ENCODE measurements around the gene CHD2. TPM values are rescaled to one million over a fixed set of nuclear protein-coding genes. Genes with fewer than 3 reads are reported as not detected.
A peak's percentile ranks its signal among the peaks of the same experiment; 100 is the strongest.
"Not testable (repeated sequence)": the region's sequence is repeated elsewhere in the genome, so short reads cannot be mapped to it uniquely, and the experiment has no call there.

CHD2 gene
- total RNA-seq, 1 experiment from 2014 or later, result 85.0 TPM

DNA sequence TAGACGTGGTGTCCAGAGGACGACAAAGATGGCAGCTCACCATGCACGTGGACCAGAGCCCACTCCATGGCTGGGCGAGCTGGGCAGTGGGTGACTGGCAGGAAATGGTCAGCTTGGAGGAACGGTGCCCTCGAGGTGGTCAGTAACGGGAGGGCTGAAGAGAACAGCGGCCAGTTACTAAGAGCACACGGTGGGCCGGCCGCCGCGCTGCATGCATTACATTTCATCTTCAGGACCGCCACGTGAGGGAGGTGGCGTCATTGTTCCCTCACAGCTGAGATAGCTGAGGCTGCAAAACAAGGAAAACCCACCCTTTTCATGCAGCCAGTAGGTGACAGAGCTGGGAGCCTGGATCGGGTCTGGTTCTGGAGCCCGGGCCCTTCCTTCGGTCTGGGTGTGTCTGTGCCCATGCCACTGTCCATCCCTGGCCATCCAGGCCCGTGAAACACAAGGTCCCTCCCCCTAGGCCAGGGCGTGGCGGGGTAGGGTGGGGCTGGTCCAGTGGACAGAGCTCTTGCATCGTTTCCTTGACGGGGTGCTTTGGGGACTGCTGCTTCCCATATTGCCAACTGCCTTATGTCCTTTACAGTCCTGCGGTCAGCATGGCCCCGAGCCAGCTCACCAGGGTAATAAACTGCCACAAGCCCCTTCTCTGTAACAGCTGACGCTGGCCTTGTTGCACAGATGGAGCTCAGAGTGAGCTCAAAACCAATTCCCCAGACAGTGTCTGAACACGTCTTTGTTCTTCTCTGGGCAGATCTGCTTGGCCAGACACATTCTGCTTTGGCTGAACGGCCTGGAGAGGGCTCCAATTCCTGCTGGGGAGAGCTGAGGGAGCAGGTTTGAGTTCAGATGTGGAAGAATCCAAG, 137.1 kb downstream of the CHD2 start:
- Mint-ChIP-seq H3K4me1 (ENCODE audit: low read depth, unreplicated experiment) (no peaks in the 10 kb centered on the region), H3K27me3 (ENCODE audit: insufficient read depth, unreplicated experiment) (no peaks in the 10 kb centered on the region), H3K9me3 (ENCODE audit: unreplicated experiment) (no peaks in the 10 kb centered on the region), H3K27ac (ENCODE audit: unreplicated experiment) (no peak overlapping the region), H3K4me3 (ENCODE audit: unreplicated experiment) (no peak overlapping the region), H3K36me3 (ENCODE audit: insufficient read depth, unreplicated experiment) (peaks cover 13% of the 10 kb centered on the region)
- Histone ChIP-seq H3K36me3 (ENCODE audit: control insufficient read depth, insufficient read depth, low read length) (no peaks in the 10 kb centered on the region), H3K4me3 (ENCODE audit: low read depth, low read length) (no peak overlapping the region), H3K27me3 (replicated peaks; ENCODE audit: control insufficient read depth, insufficient read depth, low read length) (no peaks in the 10 kb centered on the region), H3K9me3 (no peaks in the 10 kb centered on the region), H3K4me1 (no peaks in the 10 kb centered on the region)
- intact Hi-C loops (cut with micrococcal nuclease; ENCODE audit: unreplicated experiment), result loop anchor here (1.0 to 10.0 kb wide), 2 partner anchors 578 to 1083 kb away; no protein-coding TSS in a partner anchor
- DNase-seq, result peak; percentile 29 to 37
- BruUV-seq (replicated peaks), result no TSS peak
- POLR2A ChIA-PET, result no interaction called here
- CTCF ChIA-PET, result interaction anchor here (0.5 to 1.5 kb wide), 6 partner anchors 32 to 1083 kb away, joined by 3 to 8 read pairs (median 3); no protein-coding TSS in a partner anchor
- TF ChIP-seq, protein P1, sequence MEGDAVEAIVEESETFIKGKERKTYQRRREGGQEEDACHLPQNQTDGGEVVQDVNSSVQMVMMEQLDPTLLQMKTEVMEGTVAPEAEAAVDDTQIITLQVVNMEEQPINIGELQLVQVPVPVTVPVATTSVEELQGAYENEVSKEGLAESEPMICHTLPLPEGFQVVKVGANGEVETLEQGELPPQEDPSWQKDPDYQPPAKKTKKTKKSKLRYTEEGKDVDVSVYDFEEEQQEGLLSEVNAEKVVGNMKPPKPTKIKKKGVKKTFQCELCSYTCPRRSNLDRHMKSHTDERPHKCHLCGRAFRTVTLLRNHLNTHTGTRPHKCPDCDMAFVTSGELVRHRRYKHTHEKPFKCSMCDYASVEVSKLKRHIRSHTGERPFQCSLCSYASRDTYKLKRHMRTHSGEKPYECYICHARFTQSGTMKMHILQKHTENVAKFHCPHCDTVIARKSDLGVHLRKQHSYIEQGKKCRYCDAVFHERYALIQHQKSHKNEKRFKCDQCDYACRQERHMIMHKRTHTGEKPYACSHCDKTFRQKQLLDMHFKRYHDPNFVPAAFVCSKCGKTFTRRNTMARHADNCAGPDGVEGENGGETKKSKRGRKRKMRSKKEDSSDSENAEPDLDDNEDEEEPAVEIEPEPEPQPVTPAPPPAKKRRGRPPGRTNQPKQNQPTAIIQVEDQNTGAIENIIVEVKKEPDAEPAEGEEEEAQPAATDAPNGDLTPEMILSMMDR (IDR thresholded peaks at IDR 0.05; ENCODE audit: insufficient read depth in 1 of 2, low read depth in 1 of 2, low read length in 1 of 2, severe bottlenecking in 1 of 2, unreplicated experiment in 1 of 2), result no peak

DNA sequence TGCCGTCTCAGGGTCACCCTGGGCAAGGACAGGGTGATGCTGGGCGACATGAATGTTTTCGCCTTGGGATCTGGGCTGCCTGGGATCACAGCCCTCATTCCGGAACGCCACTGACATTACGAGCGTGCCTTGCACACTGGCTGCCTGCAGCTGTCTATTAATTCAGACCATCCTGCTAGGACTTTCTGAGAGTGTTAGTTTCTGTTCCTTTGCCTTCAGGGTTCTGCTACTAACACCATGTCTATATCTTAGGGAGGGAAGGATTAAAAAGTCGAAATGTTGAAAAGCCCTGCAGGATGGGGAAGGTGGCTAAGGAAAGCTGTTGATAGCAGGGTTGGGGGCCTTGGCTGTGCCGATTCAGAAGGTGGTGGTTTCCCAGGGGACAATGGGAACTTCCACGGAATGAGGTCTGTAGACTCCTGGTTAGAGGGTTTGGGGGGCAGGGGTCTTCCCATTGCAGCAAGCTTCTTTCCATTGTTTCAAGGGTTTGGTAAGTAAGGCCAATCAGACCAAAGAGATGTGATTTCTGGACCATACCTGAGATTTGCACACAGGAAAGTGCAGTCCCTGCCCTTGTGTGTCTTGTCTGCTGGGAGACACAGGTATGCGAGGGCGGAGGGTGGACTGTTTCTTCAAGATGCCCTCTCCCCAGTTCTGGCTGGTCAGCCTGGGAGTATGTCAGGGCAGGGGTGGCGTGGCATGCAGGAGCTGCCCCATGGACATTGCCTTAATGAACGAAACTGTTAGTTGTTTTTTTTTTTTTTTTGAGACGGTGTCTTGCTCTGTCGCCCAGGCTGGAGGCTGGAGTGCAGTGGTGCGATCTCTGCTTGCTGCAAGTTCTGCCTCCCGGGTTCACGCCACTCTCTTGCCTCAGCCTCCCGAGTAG, 137.9 kb downstream of the CHD2 start:
- H3K27ac Mint-ChIP-seq (ENCODE audit: unreplicated experiment), result no peak overlapping the region
- intact Hi-C loops (cut with micrococcal nuclease; ENCODE audit: unreplicated experiment), result loop anchor here (1.0 to 10.0 kb wide), 2 partner anchors 577 to 1082 kb away; no protein-coding TSS in a partner anchor
- no peaks in the 10 kb centered on the region for H3K4me1 ChIP-seq

DNA sequence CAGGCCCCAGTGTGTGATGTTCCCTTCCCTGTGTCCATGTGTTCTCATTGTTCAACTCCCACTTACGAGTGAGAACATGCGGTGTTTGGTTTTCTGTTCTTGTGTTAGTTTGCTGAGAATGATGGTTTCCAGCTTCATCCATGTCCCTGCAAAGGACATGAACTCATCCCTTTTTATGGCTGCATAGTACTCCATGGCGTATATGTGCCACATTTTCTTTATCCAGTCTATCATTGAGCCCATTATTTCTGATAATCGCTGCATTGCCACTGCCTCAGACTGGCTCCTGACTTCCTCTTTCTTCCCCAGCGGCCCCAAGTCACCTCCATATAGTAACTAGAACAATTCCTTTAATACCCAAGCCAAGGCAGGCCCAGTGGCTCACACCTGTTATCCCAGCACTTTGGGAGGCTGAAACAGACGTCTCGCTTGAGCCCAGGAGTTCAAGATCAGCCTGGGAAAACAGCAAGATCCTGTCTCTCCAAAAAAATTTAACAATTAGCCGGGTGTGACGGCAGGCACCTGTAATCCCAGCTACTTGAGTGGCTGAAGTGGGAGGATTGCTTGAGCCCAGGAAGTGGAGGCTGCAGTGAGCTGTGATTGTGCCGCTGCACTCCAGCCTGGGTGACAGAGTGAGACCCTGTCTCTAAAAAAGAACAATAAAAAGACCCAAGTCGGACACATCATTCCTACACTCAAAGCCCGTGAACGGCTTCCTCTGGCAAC, 139.6 kb downstream of the CHD2 start:
- H3K9me3 ChIP-seq; H3K4me3 ChIP-seq (ENCODE audit: low read depth, low read length); DNase-seq; H3K27me3 ChIP-seq (replicated peaks; ENCODE audit: control insufficient read depth, insufficient read depth, low read length); H3K4me3 Mint-ChIP-seq (ENCODE audit: unreplicated experiment); H3K27me3 Mint-ChIP-seq (ENCODE audit: insufficient read depth, unreplicated experiment); H3K4me1 Mint-ChIP-seq (ENCODE audit: low read depth, unreplicated experiment); H3K4me1 ChIP-seq; POLR2A ChIA-PET; H3K9me3 Mint-ChIP-seq (ENCODE audit: unreplicated experiment); H3K27ac Mint-ChIP-seq (ENCODE audit: unreplicated experiment); H3K36me3 ChIP-seq (ENCODE audit: control insufficient read depth, insufficient read depth, low read length); BruUV-seq (replicated peaks): not testable (repeated sequence)
- CTCF ChIA-PET, result interaction anchor here (0.6 kb wide), 1 partner anchor 285 kb away, joined by 4 read pairs; no protein-coding TSS in a partner anchor
- intact Hi-C loops (cut with micrococcal nuclease; ENCODE audit: unreplicated experiment), result loop anchor here (10.0 kb wide), 1 partner anchor 575 kb away; no protein-coding TSS in a partner anchor
- H3K36me3 Mint-ChIP-seq (ENCODE audit: insufficient read depth, unreplicated experiment), result peaks cover 16% of the 10 kb centered on the region

More for the DNA sequence above, 137.9 kb downstream of the CHD2 start:
- Mint-ChIP-seq H3K9me3 (ENCODE audit: unreplicated experiment) (no peaks in the 10 kb centered on the region), H3K36me3 (ENCODE audit: insufficient read depth, unreplicated experiment) (peaks cover 8% of the 10 kb centered on the region), H3K27me3 (ENCODE audit: insufficient read depth, unreplicated experiment) (no peaks in the 10 kb centered on the region), H3K4me1 (ENCODE audit: low read depth, unreplicated experiment) (no peaks in the 10 kb centered on the region), H3K4me3 (ENCODE audit: unreplicated experiment) (no peak overlapping the region)
- H3K9me3 ChIP-seq, result no peaks in the 10 kb centered on the region
- no peaks in the 10 kb centered on the region for H3K36me3 ChIP-seq (ENCODE audit: control insufficient read depth, insufficient read depth, low read length)
- ChIA-PET CTCF (interaction anchor here (0.6 to 1.5 kb wide), 4 partner anchors 329 to 1082 kb away, joined by 3 to 8 read pairs (median 4); no protein-coding TSS in a partner anchor), POLR2A (no interaction called here)
- H3K27me3 ChIP-seq (replicated peaks; ENCODE audit: control insufficient read depth, insufficient read depth, low read length), result no peaks in the 10 kb centered on the region
- no peak overlapping the region for H3K4me3 ChIP-seq (ENCODE audit: low read depth, low read length)
- TF ChIP-seq, protein P1 (IDR thresholded peaks at IDR 0.05; ENCODE audit: insufficient read depth in 1 of 2, low read depth in 1 of 2, low read length in 1 of 2, severe bottlenecking in 1 of 2, unreplicated experiment in 1 of 2), result no peak
- peak in 1 of 2 experiments; percentile 14 for DNase-seq
- no TSS peak for BruUV-seq (replicated peaks)

Measured in Caco-2 (cell line).